HL-60 (cell line): ENCODE data around the gene CLCNKB.

Experiments
- GABPA ChIP-seq: IDR thresholded peaks from 2 replicates; pipeline ENCODE4 v1.6.1; 2012; ENCODE audit warnings: low read depth
- POLR2AphosphoS5 ChIP-seq: IDR thresholded peaks from 2 replicates; pipeline ENCODE4 v1.6.1; 2012; ENCODE audit warnings: low read depth
- REST ChIP-seq: IDR thresholded peaks from 2 replicates; pipeline ENCODE4 v1.6.1; 2012; ENCODE audit warnings: low read depth; ENCODE audit not compliant: insufficient replicate concordance
- TF ChIP-seq, protein P1 (sequence below): IDR thresholded peaks from one replicate; pipeline ENCODE4 v1.5.1; 2011; ENCODE audit warnings: low read length, control low read depth, inconsistent platforms; ENCODE audit not compliant: insufficient read depth

- TF ChIP-seq, protein P1, sequence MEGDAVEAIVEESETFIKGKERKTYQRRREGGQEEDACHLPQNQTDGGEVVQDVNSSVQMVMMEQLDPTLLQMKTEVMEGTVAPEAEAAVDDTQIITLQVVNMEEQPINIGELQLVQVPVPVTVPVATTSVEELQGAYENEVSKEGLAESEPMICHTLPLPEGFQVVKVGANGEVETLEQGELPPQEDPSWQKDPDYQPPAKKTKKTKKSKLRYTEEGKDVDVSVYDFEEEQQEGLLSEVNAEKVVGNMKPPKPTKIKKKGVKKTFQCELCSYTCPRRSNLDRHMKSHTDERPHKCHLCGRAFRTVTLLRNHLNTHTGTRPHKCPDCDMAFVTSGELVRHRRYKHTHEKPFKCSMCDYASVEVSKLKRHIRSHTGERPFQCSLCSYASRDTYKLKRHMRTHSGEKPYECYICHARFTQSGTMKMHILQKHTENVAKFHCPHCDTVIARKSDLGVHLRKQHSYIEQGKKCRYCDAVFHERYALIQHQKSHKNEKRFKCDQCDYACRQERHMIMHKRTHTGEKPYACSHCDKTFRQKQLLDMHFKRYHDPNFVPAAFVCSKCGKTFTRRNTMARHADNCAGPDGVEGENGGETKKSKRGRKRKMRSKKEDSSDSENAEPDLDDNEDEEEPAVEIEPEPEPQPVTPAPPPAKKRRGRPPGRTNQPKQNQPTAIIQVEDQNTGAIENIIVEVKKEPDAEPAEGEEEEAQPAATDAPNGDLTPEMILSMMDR, result peak; percentile 68
- TF ChIP-seq REST, result no peak
- no peak for TF ChIP-seq POLR2AphosphoS5
- no peak for TF ChIP-seq GABPA
Observed at GRCh38 chr1:16032388-16033102, 11.0 kb upstream of the CLCNKB start.
